ENCODE measurements around the gene PIM3. TPM values are rescaled to one million over a fixed set of nuclear protein-coding genes. Genes with fewer than 3 reads are reported as not detected.

Gene PIM3
- total RNA-seq, 1 experiment from 2014 or later = 37.1 TPM

GRCh38 chr22:50011447-50012210 lies 51.1 kb downstream of the PIM3 start:
- no peaks in the 10 kb centered on the region for H3K36me3 ChIP-seq
- no peaks in the 10 kb centered on the region for H3K9me3 ChIP-seq
- H3K27me3 ChIP-seq = no peaks in the 10 kb centered on the region
- no peak overlapping the region for H3K4me3 ChIP-seq
- no peak for DNase-seq

- Histone ChIP-seq H3K27me3 (no peaks in the 10 kb centered on the region), H3K9me3 (no peaks in the 10 kb centered on the region), H3K4me3 (no peak within 1 kb of the TSS), H3K36me3 (no peaks in the 10 kb centered on the region)
- DNase-seq = no peak
Measured at GRCh38 chr22:50012211-50013181, 51.9 kb downstream of the PIM3 start, which contains the start of gene IL17REL. Gene IL17REL, minus strand, starts transcription at chr22:50012765. Its CDS starts 119 bp downstream, at chr22:50012646.

Other genes with a start within 250 kb of the PIM3 start
- gene BRD1, start 132.9 kb upstream of the PIM3 start, total RNA-seq (2014; rRNA removed; shearing (Covaris generic); ENCODE audit: low replicate concordance) = 17.3 and 18.0 TPM in 2 replicates
- 5.8 and 9.4 TPM in 2 replicates for gene ZBED4, start 106.9 kb upstream of the PIM3 start, total RNA-seq (2014; rRNA removed; shearing (Covaris generic); ENCODE audit: low replicate concordance)
- gene ALG12, start 42.3 kb upstream of the PIM3 start, total RNA-seq (2014; rRNA removed; shearing (Covaris generic); ENCODE audit: low replicate concordance) = 14.1 and 34.2 TPM in 2 replicates
- gene CRELD2, start 42.1 kb upstream of the PIM3 start, total RNA-seq (2014; rRNA removed; shearing (Covaris generic); ENCODE audit: low replicate concordance) = 41.8 and 71.8 TPM in 2 replicates
- not detected in 2 replicates for gene IL17REL, start 52.0 kb downstream of the PIM3 start, total RNA-seq (2014; rRNA removed; shearing (Covaris generic); ENCODE audit: low replicate concordance)
- not detected in 2 replicates for gene TTLL8, start 97.5 kb downstream of the PIM3 start, total RNA-seq (2014; rRNA removed; shearing (Covaris generic); ENCODE audit: low replicate concordance)
- not detected in 2 replicates for gene MLC1, start 124.7 kb downstream of the PIM3 start, total RNA-seq (2014; rRNA removed; shearing (Covaris generic); ENCODE audit: low replicate concordance)
- not detected in 2 replicates for gene MOV10L1, start 129.2 kb downstream of the PIM3 start, total RNA-seq (2014; rRNA removed; shearing (Covaris generic); ENCODE audit: low replicate concordance)
- 0.12 and 0.79 TPM in 2 replicates for gene PANX2, start 210.0 kb downstream of the PIM3 start, total RNA-seq (2014; rRNA removed; shearing (Covaris generic); ENCODE audit: low replicate concordance)
- 38.8 and 49.9 TPM in 2 replicates for gene TRABD, start 225.1 kb downstream of the PIM3 start, total RNA-seq (2014; rRNA removed; shearing (Covaris generic); ENCODE audit: low replicate concordance)
- gene SELENOO, start 240.2 kb downstream of the PIM3 start, total RNA-seq (2014; rRNA removed; shearing (Covaris generic); ENCODE audit: low replicate concordance) = 6.5 and 13.8 TPM in 2 replicates